Central memory CD4-positive, alpha-beta T cell (primary cell): Measurements from ENCODE around the gene SLC41A2.
"Not testable (repeated sequence)": the region's sequence is repeated elsewhere in the genome, so short reads cannot be mapped to it uniquely, and the experiment has no call there.

Experiments used
- DNase-seq: peaks from one replicate; pipeline ENCODE4 v3.0.0; 2022
- total RNA-seq, 3 experiments: gene quantifications; one replicate each; lab custom pipeline; 2026; lab: John Stamatoyannopoulos, UW

Gene SLC41A2, protein sequence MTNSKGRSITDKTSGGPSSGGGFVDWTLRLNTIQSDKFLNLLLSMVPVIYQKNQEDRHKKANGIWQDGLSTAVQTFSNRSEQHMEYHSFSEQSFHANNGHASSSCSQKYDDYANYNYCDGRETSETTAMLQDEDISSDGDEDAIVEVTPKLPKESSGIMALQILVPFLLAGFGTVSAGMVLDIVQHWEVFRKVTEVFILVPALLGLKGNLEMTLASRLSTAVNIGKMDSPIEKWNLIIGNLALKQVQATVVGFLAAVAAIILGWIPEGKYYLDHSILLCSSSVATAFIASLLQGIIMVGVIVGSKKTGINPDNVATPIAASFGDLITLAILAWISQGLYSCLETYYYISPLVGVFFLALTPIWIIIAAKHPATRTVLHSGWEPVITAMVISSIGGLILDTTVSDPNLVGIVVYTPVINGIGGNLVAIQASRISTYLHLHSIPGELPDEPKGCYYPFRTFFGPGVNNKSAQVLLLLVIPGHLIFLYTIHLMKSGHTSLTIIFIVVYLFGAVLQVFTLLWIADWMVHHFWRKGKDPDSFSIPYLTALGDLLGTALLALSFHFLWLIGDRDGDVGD
- total RNA-seq, result 1.5 to 13.9 (median 4.5) reads per million in 3 experiments

DNA sequence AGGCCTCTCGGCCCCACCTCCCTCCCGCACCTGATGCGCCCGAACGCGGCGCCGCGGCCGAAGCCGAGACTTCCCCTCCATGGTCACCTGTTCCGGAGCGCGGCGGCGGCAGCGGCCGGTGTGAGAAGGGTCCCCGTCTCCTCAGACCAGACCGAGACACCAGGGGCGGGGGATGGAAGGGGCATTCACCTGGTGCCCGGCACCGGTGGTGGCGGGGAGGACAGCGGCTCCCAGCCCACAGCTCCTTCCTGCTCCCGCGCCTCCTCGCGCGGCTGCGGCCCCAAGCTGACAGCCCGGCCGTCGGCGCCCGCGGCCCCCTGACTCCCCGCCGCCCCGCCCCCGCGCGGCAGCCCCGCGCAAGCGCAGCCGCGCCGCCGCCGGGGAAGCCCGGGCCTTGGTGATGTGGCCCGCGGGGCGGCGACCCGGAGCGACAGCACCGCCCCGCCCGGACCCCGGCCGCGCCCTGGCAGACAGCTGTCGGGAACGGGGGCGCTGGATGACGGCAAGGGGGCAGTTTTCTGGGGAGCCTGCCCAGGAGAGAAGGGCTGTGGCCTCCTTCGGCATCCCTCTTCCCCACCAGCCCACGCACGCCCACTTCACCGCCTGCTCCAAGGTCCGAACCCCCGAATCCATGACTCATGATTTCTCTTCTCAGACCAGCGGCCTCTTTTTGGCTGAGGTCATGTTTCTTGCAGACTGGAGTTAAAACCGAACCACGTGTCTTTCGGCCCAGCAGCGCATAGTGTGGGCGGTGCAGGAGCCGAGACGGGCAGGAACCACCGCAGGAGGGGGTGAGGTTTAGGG lies at the start of gene SLC41A2:
Gene SLC41A2 (minus strand): TSS at position 290 of the 804 bp plus-strand sequence. CDS start 29,763 bp downstream, outside the sequence.
- DNase-seq, result peak; percentile 75

DNA sequence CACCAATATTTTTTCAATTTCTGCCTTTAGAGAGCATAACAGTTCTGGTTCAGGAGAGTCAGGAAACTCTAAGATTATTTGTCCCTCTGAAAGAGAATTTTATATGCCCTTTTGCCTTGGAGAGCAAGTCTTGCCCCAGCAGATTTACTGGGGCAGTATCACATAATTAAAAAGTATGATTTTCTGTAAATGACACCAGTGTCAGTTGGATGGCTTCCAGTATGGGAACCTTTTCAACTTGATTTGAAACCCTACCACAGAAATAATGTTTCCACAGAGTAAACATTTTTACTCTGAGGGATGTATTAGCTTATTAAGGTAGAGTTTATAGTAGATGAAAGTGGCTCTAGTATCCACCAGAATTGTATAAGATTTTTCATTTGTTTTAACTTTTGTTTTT lies 43.4 kb upstream of the SLC41A2 start:
- no peak for DNase-seq

DNA sequence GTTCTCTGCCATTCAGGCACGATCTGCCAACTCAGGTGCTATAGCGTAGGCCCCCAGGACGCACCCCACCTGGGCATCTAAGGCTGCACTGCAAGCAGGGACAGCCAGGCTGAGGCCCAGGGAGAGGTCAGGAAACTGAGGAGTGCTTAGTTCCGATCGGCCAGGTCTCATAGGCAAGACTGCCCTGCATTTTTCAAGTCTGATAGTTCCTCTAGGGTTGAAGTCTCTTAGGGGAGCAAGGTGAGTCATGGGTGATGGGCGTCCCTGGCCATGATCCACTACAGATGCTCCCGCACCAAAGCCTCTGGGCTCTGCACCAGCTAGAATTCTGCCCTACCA lies 41.2 kb upstream of the SLC41A2 start:
- no peak for DNase-seq

DNA sequence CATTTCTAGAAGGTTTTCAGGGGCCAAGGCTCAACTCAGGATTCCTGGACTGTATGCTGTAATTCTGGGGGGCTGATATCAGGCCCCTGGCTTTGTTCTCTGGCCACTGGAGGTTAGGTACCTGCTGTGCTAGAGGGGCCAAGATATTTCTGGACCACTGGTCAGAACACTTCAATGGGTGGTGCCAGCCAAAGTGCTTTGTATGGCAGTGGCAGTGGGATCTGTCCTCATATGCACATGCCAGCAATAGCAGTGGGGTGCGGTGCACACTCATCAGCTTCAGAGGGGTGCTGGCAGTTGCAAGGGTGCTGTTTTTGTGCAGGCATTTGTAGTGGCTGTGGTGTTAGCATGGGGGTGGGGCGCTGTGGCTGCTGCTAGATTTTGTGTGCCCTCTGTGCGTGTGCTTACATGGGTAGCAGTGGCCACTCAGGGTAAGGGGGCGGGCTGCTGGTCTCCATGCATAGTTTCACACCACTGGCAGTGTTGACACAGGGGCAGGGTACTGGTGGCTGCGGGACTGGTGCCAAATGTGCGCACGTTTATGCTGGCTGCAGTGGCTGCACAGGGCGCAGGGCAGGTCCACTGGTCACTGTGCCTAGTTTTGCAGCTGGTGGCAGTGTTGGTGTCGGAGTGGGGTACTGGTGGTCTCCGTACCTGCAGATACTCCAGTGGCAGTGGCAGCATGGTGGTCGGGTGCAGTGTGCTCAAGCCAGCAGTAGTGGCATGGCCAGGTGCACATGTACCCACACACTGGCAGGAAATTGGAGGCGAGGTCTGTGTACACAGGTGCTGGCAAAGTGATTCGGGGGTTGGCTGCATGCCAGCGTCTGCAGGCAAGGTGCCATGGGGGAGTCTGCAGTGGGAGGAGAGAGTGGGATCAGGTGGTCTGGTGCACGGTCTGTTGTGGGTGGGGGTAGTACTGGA lies 40.6 kb upstream of the SLC41A2 start:
- no peak for DNase-seq

DNA sequence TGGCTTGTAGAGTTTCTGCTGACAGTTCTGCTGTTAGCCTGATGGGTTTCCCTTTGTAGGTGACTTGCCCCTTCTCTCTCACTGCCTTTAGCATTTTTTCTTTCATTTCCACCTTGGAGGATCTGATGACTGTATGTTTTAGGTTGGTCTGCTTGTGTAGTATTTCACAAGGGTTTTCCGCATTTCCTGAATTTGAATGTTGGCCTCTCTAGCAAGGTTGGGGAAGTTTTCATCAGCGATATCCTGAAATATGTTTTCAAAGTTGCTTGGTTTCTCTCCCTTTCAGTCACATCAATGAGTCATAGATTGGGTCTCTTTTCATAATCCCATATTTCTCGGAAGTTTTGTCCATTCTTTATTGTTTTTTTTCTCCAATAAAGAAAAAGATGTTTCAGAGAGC lies 39.5 kb upstream of the SLC41A2 start:
- no peak for DNase-seq

DNA sequence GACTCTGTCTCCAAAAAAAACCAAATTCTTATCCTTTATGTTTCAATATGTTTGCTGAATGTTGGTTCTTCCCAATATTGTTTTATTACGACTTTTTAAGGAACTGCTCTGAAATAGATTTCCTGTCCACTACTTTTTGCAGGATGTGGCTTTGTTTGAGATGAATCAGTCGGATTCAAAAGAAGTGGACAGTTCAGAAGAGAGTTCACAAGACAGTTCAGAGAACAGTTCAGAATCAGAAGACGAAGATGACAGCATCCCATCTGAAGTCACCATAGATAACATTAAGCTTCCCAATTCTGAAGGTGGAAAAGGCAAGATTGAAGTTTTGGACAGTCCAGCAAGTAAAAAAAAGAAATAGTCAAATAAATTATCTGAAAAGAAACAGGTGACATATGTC lies 36.2 kb upstream of the SLC41A2 start:
- no peak for DNase-seq

DNA sequence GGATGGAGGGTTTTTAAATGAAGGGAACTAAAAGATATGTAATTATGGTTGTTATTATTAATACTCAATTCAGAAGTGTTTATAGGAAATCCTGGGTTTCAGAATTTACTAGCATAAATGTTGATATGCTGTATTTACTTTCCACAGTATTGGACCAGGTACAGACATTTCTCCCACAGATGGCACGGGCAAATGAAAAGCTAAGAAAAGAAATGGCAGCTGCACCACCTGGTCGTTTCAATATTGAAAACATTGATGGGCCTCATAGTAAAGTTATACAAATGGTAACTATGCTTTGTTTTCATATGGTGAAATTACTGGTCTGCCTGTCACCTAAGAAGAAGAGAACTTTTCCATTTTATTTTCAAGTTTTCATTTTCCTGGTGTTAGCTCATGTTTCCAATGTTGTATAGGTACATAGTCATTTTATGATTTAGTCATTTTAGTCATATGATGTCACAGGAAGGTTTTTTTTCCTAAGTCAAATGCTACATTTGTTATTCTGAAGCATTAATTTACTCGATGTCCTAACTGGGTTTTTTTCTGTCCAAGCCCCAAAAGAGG lies 33.6 kb upstream of the SLC41A2 start:
- no peak for DNase-seq

DNA sequence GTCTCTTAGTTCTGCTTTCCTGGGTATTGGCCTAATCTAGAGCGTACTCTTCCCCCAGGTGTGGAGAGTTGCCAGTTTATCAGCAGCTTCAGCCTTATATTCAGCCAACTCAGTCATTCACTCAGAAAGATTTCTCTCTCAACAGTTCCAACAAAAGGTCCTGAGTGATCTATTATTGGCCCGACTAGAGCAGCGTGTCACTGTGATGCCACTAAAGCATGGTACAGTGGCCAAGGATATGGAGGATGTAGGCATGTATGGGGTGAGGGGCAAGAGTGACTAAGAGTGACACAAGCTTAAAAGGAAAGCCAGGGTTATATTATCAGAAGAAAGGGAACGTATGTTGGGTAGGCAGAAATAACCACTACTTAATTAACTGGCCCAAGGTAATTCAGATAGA lies 32.9 kb upstream of the SLC41A2 start:
- DNase-seq, result no peak

DNA sequence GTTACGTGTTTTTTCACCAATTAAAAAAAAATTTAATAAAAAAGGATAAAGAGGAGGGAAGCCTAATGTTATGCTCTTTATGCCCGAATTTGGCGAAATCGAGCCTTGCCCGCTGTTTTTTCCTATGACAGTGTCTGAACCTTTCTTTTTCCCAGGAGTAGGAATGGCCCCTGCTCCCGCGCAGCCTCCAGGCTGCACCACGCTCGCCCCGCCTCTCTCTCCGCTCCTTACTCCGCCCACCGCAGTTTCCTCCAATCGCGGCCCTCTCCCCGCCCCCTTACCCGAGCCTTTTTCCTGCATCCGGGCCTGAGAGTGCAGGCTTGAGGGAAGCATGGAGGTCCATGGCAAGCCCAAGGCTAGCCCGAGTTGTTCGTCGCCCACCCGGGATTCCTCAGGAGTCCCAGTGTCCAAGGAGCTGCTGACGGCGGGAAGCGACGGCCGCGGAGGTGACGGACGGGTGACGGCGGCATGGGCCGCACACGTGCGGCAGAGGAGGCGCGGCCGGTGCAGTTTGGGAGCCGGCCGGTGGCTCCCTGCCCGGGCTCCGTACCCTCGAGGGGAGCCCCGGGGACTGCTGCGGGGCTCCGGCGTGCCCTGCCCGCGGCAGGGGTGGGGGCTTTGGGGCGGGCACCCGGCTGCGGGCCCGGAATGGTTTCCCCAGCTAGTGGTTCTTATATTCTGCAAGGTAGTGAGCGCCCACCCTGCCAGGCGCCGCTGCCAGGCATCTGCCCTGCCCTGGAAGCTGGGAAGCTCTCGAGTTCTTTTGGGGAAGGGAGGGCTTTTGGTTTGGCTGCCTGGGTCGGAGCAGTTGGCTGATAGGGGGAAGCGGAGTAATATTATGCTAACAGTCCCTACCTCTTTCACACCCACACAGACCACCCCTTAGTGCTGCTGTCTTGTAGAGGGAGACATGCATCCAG lies 28.2 kb upstream of the SLC41A2 start, which contains the start of gene NOPCHAP1:
Gene NOPCHAP1 (plus strand): TSS at position 295 of the 920 bp plus-strand sequence. CDS start 37 bp downstream, at position 332.
- peak; percentile 75 for DNase-seq

DNA sequence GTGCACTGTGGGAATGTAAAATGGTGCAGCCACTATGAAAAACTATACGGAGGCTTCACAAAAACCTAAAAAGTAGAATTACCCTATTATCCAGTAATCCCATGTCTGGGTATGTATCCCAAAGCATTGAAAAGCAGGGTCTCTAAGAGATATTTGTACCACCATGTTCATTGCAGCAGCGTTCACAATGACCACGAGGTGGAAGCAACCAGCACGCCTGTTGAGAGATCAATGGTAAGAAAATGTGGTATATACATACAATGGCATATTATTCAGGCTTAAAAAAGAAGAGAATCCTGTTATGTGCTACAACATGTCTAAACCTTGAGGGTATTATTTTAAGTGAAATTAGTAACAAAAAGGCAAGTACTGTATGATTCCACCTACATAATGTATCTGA lies 27.1 kb upstream of the SLC41A2 start:
- no peak for DNase-seq

DNA sequence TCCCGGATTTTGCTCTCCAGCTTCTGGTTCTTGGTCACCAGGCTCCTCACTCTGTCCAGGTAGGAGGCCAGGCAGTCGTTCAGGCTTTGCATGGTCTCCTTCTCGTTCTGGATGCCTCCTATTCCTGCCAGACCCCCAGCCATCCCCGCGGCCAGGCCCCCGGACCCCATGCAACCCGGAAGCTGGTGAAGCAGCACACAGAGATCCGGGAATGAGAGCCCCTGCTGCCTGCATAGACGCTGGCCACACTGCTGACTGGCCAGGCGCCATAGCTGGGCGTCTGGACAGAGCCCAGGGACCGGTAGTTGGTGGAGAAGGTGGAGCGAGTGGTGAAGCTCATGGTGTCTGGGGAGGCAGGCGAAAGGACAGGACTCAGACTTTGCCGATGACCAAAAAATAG lies 19.6 kb upstream of the SLC41A2 start:
- DNase-seq, result not testable (repeated sequence)

DNA sequence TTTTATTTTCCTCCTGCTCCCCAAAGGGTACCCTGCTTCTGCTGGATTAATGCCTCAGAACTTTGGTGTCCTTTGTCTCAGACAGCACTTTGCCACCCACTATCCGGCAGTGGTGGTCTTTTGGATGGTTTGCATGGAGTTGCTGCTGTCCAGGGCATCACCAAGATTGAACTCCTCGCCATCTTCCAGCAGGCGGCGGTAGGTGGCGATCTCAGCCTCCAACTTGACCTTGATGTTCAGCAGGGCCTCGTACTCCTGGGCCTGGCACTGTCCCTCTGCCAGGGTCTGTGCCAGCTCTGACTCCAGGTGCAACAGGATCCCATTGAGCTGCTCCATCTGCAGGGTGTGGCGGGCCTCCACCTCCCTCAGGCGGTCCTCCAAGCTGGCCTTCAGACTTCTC lies 18.6 kb upstream of the SLC41A2 start:
- DNase-seq, result no peak

DNA sequence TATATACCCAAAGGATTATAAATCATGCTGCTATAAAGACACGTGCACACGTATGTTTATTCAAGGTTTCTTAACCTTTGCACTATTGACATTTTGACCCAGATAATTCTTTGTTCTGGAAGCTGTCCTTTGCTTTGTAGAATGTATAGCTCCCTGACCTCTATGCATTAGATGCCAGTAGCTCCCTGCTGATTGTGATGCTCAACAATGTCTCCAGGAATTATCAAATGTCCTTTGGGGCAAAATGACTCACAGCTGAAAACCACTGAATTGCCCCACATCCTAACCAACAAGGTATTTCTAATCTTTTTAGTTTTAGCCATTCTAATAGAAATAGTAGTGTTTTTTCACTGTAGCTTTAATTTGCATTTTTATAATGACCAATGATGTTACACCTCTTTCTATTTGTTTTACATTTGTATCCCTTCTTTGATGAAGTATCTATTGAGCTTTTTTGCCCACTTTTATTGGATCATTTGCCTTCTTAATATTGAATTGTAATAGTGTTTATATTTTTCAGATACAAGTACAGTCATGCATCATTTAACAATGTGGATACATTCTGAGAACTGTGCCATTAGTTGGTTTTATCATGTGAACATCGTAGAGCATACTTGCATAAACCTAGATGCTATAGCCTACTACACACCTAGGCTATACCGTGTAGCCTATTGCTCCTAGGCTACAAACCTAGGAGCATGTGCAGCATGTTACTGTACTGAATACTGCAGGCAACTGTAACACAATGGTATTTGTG lies 17.7 kb upstream of the SLC41A2 start:
- DNase-seq, result no peak

DNA sequence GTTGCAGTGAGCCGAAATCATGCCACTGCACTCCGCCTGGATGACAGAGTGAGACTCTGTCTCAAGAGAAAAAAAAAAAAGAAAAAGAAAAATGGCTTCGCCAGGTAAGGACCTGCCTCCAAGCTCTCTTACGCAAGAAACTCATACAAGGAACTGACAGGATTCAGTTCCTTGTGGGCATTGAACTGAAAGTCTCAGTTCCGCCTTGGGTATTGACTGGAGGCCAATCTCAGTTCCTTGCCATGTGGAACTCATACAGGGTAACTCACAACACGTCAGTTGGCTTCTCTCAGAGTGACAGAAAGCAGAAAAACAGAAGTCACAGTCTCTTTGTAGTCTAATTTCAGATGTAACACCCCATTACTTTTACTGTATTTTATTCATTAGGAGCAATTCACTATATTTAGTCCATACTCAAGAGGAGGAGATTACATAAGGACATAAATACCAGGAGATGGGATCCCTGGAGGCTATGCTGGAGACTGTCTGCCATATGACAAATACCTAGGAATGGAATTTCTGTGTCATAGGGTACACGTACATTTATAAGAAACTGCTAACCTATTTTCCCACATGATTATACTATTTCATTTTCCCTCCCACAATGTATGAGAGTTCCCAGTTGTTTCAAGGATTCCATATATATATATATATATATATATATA lies 16.7 kb upstream of the SLC41A2 start:
- DNase-seq, result no peak

DNA sequence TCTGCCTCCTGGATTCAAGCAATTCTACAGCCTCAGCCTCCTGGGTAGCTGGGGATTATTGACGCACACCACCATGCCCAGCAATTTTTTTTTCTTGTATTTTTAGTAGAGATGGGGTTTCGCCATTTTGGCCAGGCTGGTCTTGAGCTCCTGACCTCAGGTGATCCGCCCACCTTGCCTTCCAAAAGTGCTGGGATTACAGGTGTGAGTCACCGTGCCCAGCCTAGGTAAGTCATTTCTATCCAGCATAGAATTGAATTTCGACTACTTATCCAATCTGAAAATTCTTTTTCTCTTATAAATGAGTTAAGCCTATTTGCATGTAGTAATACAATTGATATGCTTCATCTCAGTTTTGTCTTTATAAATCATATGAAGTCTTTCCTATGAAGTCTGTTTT lies 15.2 kb upstream of the SLC41A2 start:
- no peak for DNase-seq

DNA sequence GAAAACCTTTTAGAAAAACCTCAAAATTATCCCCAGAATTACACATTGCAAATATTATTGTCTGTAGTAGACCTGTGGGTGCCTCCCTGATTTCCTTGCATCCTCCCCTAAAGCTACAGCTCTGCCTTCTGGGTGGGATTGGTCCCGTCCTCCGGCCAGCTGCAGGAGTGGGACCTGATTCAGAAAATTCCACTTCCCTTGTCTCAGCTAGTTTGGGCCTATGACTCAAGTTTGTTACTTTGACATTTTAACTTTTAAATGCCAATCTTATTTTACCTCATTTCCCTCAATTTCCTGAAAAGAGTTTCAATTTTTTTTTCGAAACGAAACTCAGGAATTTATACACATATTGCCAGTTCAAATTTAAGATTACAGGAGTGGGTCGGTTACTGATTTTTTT lies 13.2 kb upstream of the SLC41A2 start:
- DNase-seq, result no peak

DNA sequence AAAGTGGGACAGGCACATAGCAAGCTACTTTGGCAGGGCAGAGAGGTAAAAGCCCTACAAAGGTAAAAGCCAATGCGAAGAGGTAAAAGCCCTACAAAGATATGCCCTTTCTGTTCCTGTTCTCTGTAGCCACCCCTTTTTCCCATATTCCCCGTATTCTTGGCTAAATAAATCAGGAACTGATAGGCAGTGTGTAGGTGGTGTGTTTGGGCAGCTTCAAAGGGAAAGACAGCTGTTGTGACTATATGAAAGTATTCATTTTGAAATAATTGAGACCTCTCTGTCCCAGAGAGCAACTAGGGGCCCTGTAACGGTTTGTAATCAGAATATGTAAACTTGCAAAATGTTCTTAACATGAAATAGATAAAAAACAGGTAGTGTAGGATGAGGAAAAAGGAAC lies 11.3 kb upstream of the SLC41A2 start:
- no peak for DNase-seq

DNA sequence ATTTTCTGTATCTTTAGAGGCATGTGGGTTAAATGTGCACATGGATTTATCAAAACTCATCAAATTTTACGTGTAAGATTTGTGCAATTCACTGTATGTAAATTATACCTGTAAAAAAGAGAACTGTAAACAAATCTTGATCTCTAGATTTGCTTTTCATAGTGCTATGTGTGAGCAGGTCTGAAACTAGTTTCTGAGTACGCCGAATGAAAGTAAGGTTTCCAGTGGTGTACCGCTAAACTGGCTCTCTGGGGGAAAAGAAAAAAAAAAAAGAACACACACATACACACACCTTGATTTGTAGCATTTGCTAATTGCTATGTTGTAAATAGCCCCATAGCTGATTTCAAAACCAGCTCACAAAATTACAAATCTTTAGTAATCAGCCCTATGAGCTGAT lies 8.6 kb upstream of the SLC41A2 start:
- DNase-seq, result no peak

DNA sequence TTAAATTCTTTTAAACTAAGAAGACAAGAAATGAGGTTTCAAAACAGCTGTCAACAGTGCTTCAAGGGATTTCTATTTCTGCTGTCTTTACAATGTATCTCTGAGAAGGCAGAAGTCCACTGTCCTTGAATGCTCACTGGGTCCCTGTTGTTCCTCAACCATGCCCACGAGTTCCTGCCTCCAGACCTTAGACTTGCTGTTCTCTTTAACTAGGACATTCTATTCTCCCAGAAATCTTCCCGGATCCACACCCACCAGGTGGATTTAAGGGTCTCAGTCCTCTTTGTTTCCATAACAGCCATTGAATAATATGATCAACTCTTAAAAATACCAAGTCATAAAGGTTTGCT lies 6.7 kb upstream of the SLC41A2 start:
- no peak for DNase-seq
